Activated T-helper 1 cell treated with Interleukin-2 at 50 U/mL for 16 hours (primary cell): ENCODE measurements around the gene UNC119B.

Experiments used
- DNase-seq: peaks from one replicate; pipeline ENCODE4 v3.0.0-alpha.2; 2020; ENCODE audit warnings: low read depth

The UNC119B gene

DNA sequence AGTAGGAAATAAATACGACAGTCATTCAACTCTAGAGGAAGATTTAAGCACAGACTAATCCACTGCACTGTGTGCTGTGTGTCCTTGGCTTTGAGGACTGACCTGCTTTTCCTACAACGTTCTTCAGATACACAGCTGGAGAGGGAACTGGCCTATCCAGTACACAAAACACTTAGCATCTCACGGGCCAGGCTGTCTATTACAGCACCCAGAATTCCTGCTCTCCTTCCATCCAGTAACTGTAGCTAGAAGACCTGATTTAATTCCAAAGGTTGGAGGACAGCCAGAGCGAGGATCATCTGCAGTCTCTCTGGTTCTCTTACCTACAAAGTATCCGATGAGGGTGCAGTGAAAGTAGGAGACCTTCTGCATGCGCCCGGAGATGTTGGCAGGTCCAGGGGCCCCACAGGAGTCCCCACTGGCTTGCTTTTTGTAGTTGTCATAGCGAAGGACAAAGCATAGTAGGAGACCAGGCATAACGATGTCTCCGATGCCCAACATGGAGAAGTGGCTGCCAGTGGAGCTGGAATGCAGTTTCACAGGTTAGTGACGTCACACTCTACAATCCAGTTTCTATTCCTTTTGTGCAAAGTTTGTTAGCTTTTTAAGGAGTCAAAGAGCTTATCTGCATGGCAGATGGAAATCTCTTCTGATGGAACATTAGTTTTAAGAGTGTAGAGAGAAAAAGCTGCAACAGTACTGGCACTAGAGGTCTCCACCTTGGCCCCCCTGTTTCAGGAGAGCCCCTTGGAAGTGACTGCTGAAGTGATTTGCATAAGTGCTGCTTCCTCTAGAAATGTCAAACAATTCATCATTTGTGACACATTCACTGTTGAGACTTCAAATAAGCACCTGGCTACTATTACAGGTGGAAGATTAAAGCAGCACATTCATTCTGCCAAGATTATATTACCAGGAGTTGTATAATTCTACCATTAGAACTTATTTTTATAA lies 57.1 kb downstream of the UNC119B start:
- DNase-seq = no peak

DNA sequence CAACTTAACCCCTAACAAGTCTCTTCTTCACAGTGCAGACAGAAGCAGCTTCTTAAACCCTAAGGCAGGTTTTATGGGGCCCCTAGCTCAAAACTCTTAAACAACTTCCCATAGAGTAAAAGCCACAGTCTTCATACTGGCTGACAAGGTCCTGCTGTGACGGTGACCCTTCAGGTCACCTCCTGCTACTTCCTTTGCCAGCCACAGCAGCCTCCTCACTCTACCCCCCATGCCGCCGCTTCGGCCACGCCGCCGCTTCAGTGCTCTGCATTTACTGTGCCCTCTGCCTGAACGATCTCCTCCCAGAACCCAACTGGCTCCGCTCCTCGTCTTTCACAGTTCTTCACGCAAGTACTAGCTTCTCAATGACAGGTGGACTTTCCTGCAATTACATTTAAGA lies 60.8 kb downstream of the UNC119B start:
- DNase-seq = no peak
